WTC11 (cell line): ENCODE measurements around the gene WWP2. TPM values are rescaled to one million over a fixed set of nuclear protein-coding genes. Genes with fewer than 3 reads are reported as not detected.

ENCODE experiments used
- ATAC-seq: fragments of 200-7000 bp; cut with Tn5 transposase; 2 replicates; pipeline ENCODE4 v1.10.0; 2021; ENCODE audit warnings: mild to moderate bottlenecking, moderate library complexity
- CTCF ChIA-PET: fragments of 300-600 bp; sonication (Branson Sonifier 250); formaldehyde crosslinking; loops from one replicate; lab custom pipeline; 2021; ENCODE audit warnings: antibody characterized with exemption; lab: Charles Lee
- POLR2A ChIA-PET: fragments of 350-600 bp; sonication (Branson Sonifier 250); formaldehyde crosslinking; loops from one replicate; lab custom pipeline; 2021; ENCODE audit warnings: antibody characterized with exemption; lab: Charles Lee
- DNase-seq: peaks from one replicate; pipeline ENCODE4 v3.0.0; 2021; ENCODE audit warnings: low spot score
- H3K27ac Mint-ChIP-seq: 2 replicates; pipeline ENCODE4 v1.8.0; 2021; ENCODE audit warnings: mixed read lengths
- H3K27me3 Mint-ChIP-seq: 2 replicates; pipeline ENCODE4 v1.8.0; 2021; ENCODE audit warnings: low read depth, mild to moderate bottlenecking, moderate library complexity, mixed read lengths
- H3K36me3 Mint-ChIP-seq: 2 replicates; pipeline ENCODE4 v1.8.0; 2021; ENCODE audit warnings: mixed read lengths
- H3K4me1 Mint-ChIP-seq: 2 replicates; pipeline ENCODE4 v1.8.0; 2022; ENCODE audit warnings: mixed read lengths
- H3K4me3 Mint-ChIP-seq: 2 replicates; pipeline ENCODE4 v1.8.0; 2021; ENCODE audit warnings: mild to moderate bottlenecking, moderate library complexity, mixed read lengths
- H3K9me3 Mint-ChIP-seq: 2 replicates; pipeline ENCODE4 v1.8.0; 2021; ENCODE audit warnings: mixed read lengths
- ATF3 ChIP-seq: sonication (generic); formaldehyde crosslinking; conservative IDR thresholded peaks from 2 replicates; pipeline ENCODE4 v1.8.1; 2022; ENCODE audit warnings: mild to moderate bottlenecking, missing genetic modification reagents
- ATF6 ChIP-seq: sonication (generic); formaldehyde crosslinking; IDR thresholded peaks from 2 replicates; pipeline ENCODE4 v1.8.1; 2023; ENCODE audit warnings: mild to moderate bottlenecking, missing genetic modification reagents
- CREM ChIP-seq: sonication (generic); formaldehyde crosslinking; IDR thresholded peaks from 2 replicates; pipeline ENCODE4 v1.8.1; 2022; ENCODE audit warnings: mild to moderate bottlenecking, missing genetic modification reagents, moderate library complexity
- CTCF ChIP-seq: fragments of 200-600 bp; IDR thresholded peaks from 2 replicates; pipeline ENCODE4 v1.8.0; 2022; ENCODE audit warnings: antibody characterized with exemption
- ELF4 ChIP-seq: sonication (generic); formaldehyde crosslinking; IDR thresholded peaks from 2 replicates; pipeline ENCODE4 v1.8.1; 2022; ENCODE audit warnings: low read depth, mild to moderate bottlenecking, moderate library complexity, missing genetic modification reagents
- FOXK1 ChIP-seq: sonication (generic); formaldehyde crosslinking; IDR thresholded peaks from 2 replicates; pipeline ENCODE4 v1.8.0; 2022; ENCODE audit warnings: mild to moderate bottlenecking, moderate library complexity, missing genetic modification reagents
- FOXP1 ChIP-seq: sonication (generic); formaldehyde crosslinking; IDR thresholded peaks from 2 replicates; pipeline ENCODE4 v1.8.0; 2022; ENCODE audit warnings: missing genetic modification reagents, mild to moderate bottlenecking, moderate library complexity, borderline replicate concordance
- GTF2I ChIP-seq: fragments of 250-450 bp; sonication (Bioruptor Pico); conservative IDR thresholded peaks from 2 replicates; pipeline ENCODE4 v1.4.0; 2021; ENCODE audit warnings: mild to moderate bottlenecking
- HMGXB4 ChIP-seq: sonication (generic); formaldehyde crosslinking; IDR thresholded peaks from 2 replicates; pipeline ENCODE4 v1.8.1; 2023; ENCODE audit warnings: mild to moderate bottlenecking, moderate library complexity, missing genetic modification reagents
- MAX ChIP-seq: sonication (generic); formaldehyde crosslinking; IDR thresholded peaks from 2 replicates; pipeline ENCODE4 v1.8.0; 2022; ENCODE audit warnings: mild to moderate bottlenecking, missing genetic modification reagents
- NR1H2 ChIP-seq: sonication (generic); formaldehyde crosslinking; IDR thresholded peaks from 2 replicates; pipeline ENCODE4 v1.9.0; 2021; ENCODE audit warnings: mild to moderate bottlenecking, moderate library complexity, missing genetic modification reagents
- STAT6 ChIP-seq: sonication (generic); formaldehyde crosslinking; conservative IDR thresholded peaks from 2 replicates; pipeline ENCODE4 v1.8.1; 2023; ENCODE audit warnings: mild to moderate bottlenecking, low read depth, missing genetic modification reagents, moderate library complexity
- TEAD1 ChIP-seq: sonication (generic); formaldehyde crosslinking; IDR thresholded peaks from 2 replicates; pipeline ENCODE4 v1.8.0; 2022; ENCODE audit warnings: mild to moderate bottlenecking, missing genetic modification reagents
- TEAD4 ChIP-seq: sonication (generic); formaldehyde crosslinking; IDR thresholded peaks from 2 replicates; pipeline ENCODE4 v1.8.0; 2022; ENCODE audit warnings: mild to moderate bottlenecking, missing genetic modification reagents
- TP53 ChIP-seq: sonication (generic); formaldehyde crosslinking; IDR thresholded peaks from 2 replicates; pipeline ENCODE4 v1.8.1; 2023; ENCODE audit warnings: mild to moderate bottlenecking, missing genetic modification reagents
- USF1 ChIP-seq: sonication (generic); formaldehyde crosslinking; IDR thresholded peaks from 2 replicates; pipeline ENCODE4 v1.8.0; 2022; ENCODE audit warnings: mild to moderate bottlenecking, missing genetic modification reagents
- ZBTB21 ChIP-seq: sonication (generic); formaldehyde crosslinking; IDR thresholded peaks from 2 replicates; pipeline ENCODE4 v1.8.1; 2023; ENCODE audit warnings: mild to moderate bottlenecking, missing genetic modification reagents, borderline replicate concordance
- ZNF121 ChIP-seq: sonication (generic); formaldehyde crosslinking; IDR thresholded peaks from 2 replicates; pipeline ENCODE4 v1.8.0; 2023; ENCODE audit warnings: missing genetic modification reagents
- ZNF512 ChIP-seq: sonication (generic); formaldehyde crosslinking; IDR thresholded peaks from 2 replicates; pipeline ENCODE4 v1.8.1; 2022; ENCODE audit warnings: missing genetic modification reagents, borderline replicate concordance
- total RNA-seq: library from RNA; stranded (reverse); gene quantifications from 3 replicates; pipeline ENCODE4 v1.2.3, GENCODE V29; 2021

WWP2 gene
- total RNA-seq, 1 experiment from 2014 or later: 39.1 TPM

- Mint-ChIP-seq H3K9me3 (peaks cover 28% of the 10 kb centered on the region), H3K27ac (0 out of 2 replicates have a peak overlapping the region, but pooled peaks have one; percentile 22), H3K27me3 (no peaks in the 10 kb centered on the region), H3K4me1 (no peaks in the 10 kb centered on the region; the same call in 1 of the 2 replicates), H3K36me3 (peaks cover 19% of the 10 kb centered on the region), H3K4me3 (no peak overlapping the region)
- POLR2A ChIA-PET: interaction anchor here (0.5 kb wide), 1 partner anchor 66 kb away, joined by 4 read pairs; no protein-coding TSS in a partner anchor
- no peak for ATAC-seq
- CTCF ChIA-PET: no interaction called here
- TF ChIP-seq ATF6 (no peak), MAX (CRISPR knock-in tag) (no peak), FOXP1 (no peak), TP53 (CRISPR knock-in tag) (no peak), GTF2I (CRISPR knock-in tag) (no peak), ELF4 (CRISPR knock-in tag) (no peak), STAT6 (CRISPR knock-in tag) (no peak), NR1H2 (no peak), CTCF (no peak), ZNF512 (no peak), ZNF121 (CRISPR knock-in tag) (no peak), USF1 (CRISPR knock-in tag) (no peak), TEAD4 (CRISPR knock-in tag) (no peak), ATF3 (CRISPR knock-in tag) (no peak), TEAD1 (CRISPR knock-in tag) (no peak)
- no peak for DNase-seq
Measured at GRCh38 chr16:69771651-69771967, 9.5 kb downstream of the WWP2 start.

GRCh38 chr16:69773260-69773947, 11.3 kb downstream of the WWP2 start:
- Mint-ChIP-seq H3K4me1 (no peaks in the 10 kb centered on the region; the same call in 1 of the 2 replicates), H3K4me3 (no peak overlapping the region), H3K36me3 (peaks cover 11% of the 10 kb centered on the region), H3K9me3 (peaks cover 19% of the 10 kb centered on the region), H3K27me3 (no peaks in the 10 kb centered on the region), H3K27ac (peak overlapping the region; percentile 65; the same call in 1 of the 2 replicates)
- POLR2A ChIA-PET: no interaction called here
- CTCF ChIA-PET: interaction anchor here (0.7 to 1.3 kb wide), 3 partner anchors 19 to 375 kb away, joined by 3 to 5 read pairs (median 3); partner anchors contain the start of gene NOB1
- DNase-seq (no peak), ATAC-seq (no peak)
- no peak for TF ChIP-seq HMGXB4 (CRISPR knock-in tag)
- no peak for TF ChIP-seq ZBTB21
- TF ChIP-seq CREM (CRISPR knock-in tag): no peak
- TF ChIP-seq FOXK1 (CRISPR knock-in tag): no peak
